Smooth muscle cell (in vitro differentiated cells): ENCODE data around the gene KDM4C. TPM values are rescaled to one million over a fixed set of nuclear protein-coding genes. Genes with fewer than 3 reads are reported as not detected.

Experiments used
- DNase-seq: peaks from one replicate; lab custom pipeline; 2025; ENCODE audit not compliant: unreplicated experiment; lab: John Stamatoyannopoulos, UW
- H2AFZ ChIP-seq: fragments of 200-600 bp; sonication (generic); 2 replicates; pipeline ENCODE4 v1.6.0; 2016; ENCODE audit warnings: antibody characterized with exemption, low read depth, mild to moderate bottlenecking
- H3F3A ChIP-seq: fragments of 200-600 bp; sonication (generic); 2 replicates; pipeline ENCODE4 v1.6.0; 2017; ENCODE audit warnings: antibody characterized with exemption, low read depth
- H3K27ac ChIP-seq: fragments of 200-600 bp; sonication (generic); 2 replicates; pipeline ENCODE4 v1.5.1; 2016; ENCODE audit warnings: low read depth, mild to moderate bottlenecking
- H3K27me3 ChIP-seq: fragments of 200-600 bp; sonication (generic); 2 replicates; pipeline ENCODE4 v1.6.1; 2016; ENCODE audit warnings: low read depth, mild to moderate bottlenecking
- H3K36me3 ChIP-seq: fragments of 200-600 bp; sonication (generic); 2 replicates; pipeline ENCODE4 v1.5.1; 2016; ENCODE audit warnings: low read depth
- H3K4me1 ChIP-seq: fragments of 200-600 bp; sonication (generic); 2 replicates; pipeline ENCODE4 v1.5.1; 2016; ENCODE audit warnings: low read depth
- H3K4me2 ChIP-seq: fragments of 200-600 bp; sonication (generic); 2 replicates; pipeline ENCODE4 v1.6.0; 2016; ENCODE audit warnings: mild to moderate bottlenecking
- H3K4me3 ChIP-seq: fragments of 200-600 bp; sonication (generic); 2 replicates; pipeline ENCODE4 v1.5.1; 2016; ENCODE audit warnings: mild to moderate bottlenecking
- H3K79me2 ChIP-seq: fragments of 200-600 bp; sonication (generic); 2 replicates; pipeline ENCODE4 v1.6.0; 2016; ENCODE audit warnings: low read depth, mild to moderate bottlenecking
- H3K9ac ChIP-seq: fragments of 200-600 bp; sonication (generic); 2 replicates; pipeline ENCODE4 v1.6.0; 2016; ENCODE audit warnings: low read depth
- H3K9me3 ChIP-seq: fragments of 200-600 bp; sonication (generic); replicated peaks from 2 replicates; pipeline ENCODE4 v1.5.1; 2016; ENCODE audit warnings: low read depth
- H4K20me1 ChIP-seq: fragments of 200-600 bp; sonication (generic); 2 replicates; pipeline ENCODE4 v1.6.0; 2016; ENCODE audit warnings: low read depth
- CTCF ChIP-seq: fragments of 200-600 bp; sonication (generic); IDR thresholded peaks from 2 replicates; pipeline ENCODE4 v1.5.1; 2017; ENCODE audit warnings: borderline replicate concordance, mild to moderate bottlenecking, antibody characterized with exemption; ENCODE audit not compliant: insufficient read depth, poor library complexity, severe bottlenecking
- WGBS: methylation state at CpG from one replicate; pipeline ENCODE4 v1.1.7; 2016; ENCODE audit warnings: low lambda C conversion rate; 5-methylcytosine and 5-hydroxymethylcytosine counted together
- polyA plus RNA-seq: library from polyadenylated mRNA; unstranded; fragments of >200 nt; fragmentation: Nextera tagmentation; extraction: Ambion mirVana; gene quantifications from 2 replicates; pipeline ENCODE4 v1.2.1, GENCODE V29; 2016
- total RNA-seq: library from RNA; depleted of rRNA; stranded (reverse); fragments of >200 nt; gene quantifications from 2 replicates; pipeline ENCODE4 v1.2.3, GENCODE V29; 2014

Gene KDM4C
- total and polyA plus RNA-seq, 2 experiments from 2014 or later: 7.5 to 20.2 TPM

GRCh38 chr9:6869081-6869948 lies 111.5 kb downstream of the KDM4C start:
- H3K9me3 ChIP-seq: peaks cover 1% of the 10 kb centered on the region
- H3K36me3 ChIP-seq: peaks cover under 1% of the 10 kb centered on the region
- no peaks in the 10 kb centered on the region for H3F3A ChIP-seq
- WGBS: 63% methylated on average over 5 of the region's 5 CpGs
- TF ChIP-seq CTCF: no peak
- no peaks in the 10 kb centered on the region for H3K27me3 ChIP-seq
- no peaks in the 10 kb centered on the region for H3K79me2 ChIP-seq
- H4K20me1 ChIP-seq: peaks cover 8% of the 10 kb centered on the region
- no peak overlapping the region for H2AFZ ChIP-seq
- H3K4me3 ChIP-seq: no peak overlapping the region
- peak overlapping the region; percentile 14 for H3K4me2 ChIP-seq
- H3K27ac ChIP-seq: no peak overlapping the region
- DNase-seq: no peak
- H3K4me1 ChIP-seq: no peaks in the 10 kb centered on the region
- no peak overlapping the region for H3K9ac ChIP-seq

- Histone ChIP-seq H3K4me3 (no peak overlapping the region), H3K79me2 (no peaks in the 10 kb centered on the region), H3K27me3 (no peaks in the 10 kb centered on the region), H3K4me2 (no peak overlapping the region), H3K27ac (no peak overlapping the region), H4K20me1 (peaks cover 8% of the 10 kb centered on the region), H3F3A (no peaks in the 10 kb centered on the region), H2AFZ (no peak overlapping the region), H3K36me3 (no peaks in the 10 kb centered on the region), H3K9me3 (no peaks in the 10 kb centered on the region), H3K4me1 (no peaks in the 10 kb centered on the region), H3K9ac (no peak overlapping the region)
- no peak for TF ChIP-seq CTCF
- DNase-seq: no peak
- 97% methylated on average over 1 of the region's 1 CpG for WGBS
Measured at GRCh38 chr9:6870149-6870548, 112.4 kb downstream of the KDM4C start.

GRCh38 chr9:6870650-6871477 lies 113.1 kb downstream of the KDM4C start:
- Histone ChIP-seq H3K36me3 (no peaks in the 10 kb centered on the region), H3K27me3 (no peaks in the 10 kb centered on the region), H3K9me3 (no peaks in the 10 kb centered on the region), H3K4me1 (no peaks in the 10 kb centered on the region), H3K9ac (no peak overlapping the region), H4K20me1 (peaks cover 8% of the 10 kb centered on the region), H3K4me3 (no peak overlapping the region), H2AFZ (no peak overlapping the region), H3K79me2 (no peaks in the 10 kb centered on the region), H3K27ac (no peak overlapping the region), H3K4me2 (no peak overlapping the region), H3F3A (no peaks in the 10 kb centered on the region)
- DNase-seq: no peak
- TF ChIP-seq CTCF: no peak
- WGBS: 73% methylated on average over 7 of the region's 7 CpGs
